IMR-90 (cell line): ENCODE results near the gene IFNK. TPM values are rescaled to one million over a fixed set of nuclear protein-coding genes. Genes with fewer than 3 reads are reported as not detected.
A peak's percentile ranks its signal among the peaks of the same experiment; 100 is the strongest.

Experiments used
- ATAC-seq: fragments of 200-7000 bp; cut with Tn5 transposase; 2 replicates; pipeline ENCODE4 v1.9.1; 2020; ENCODE audit warnings: low read depth, mild to moderate bottlenecking, moderate library complexity
- BruUV-seq: library from RNA; stranded (reverse); fragments of 400-500 nt; replicated peaks from 2 replicates; lab custom pipeline; 2021; lab: Mats Ljungman, UMichigan
- CTCF ChIA-PET: fragments of 300-600 bp; formaldehyde crosslinking; extraction: SDS; loops from one replicate; lab custom pipeline; 2021; ENCODE audit warnings: antibody characterized with exemption; lab: Yijun Ruan, JAX
- POLR2A ChIA-PET: fragments of 300-600 bp; sonication (Branson Sonifier 250); formaldehyde crosslinking; loops from one replicate; lab custom pipeline; 2022; ENCODE audit warnings: antibody characterized with exemption; ENCODE audit not compliant: unreplicated experiment; lab: Charles Lee
- DNase-seq: peaks from one replicate; pipeline ENCODE4 v3.0.0; 2013
- H2AFZ ChIP-seq: replicated peaks from 2 replicates; pipeline ENCODE3; 2013; ENCODE audit warnings: low read length, mild to moderate bottlenecking; ENCODE audit not compliant: poor library complexity
- H2AK5ac ChIP-seq: 2 replicates; pipeline ENCODE4 v1.6.1; 2013; ENCODE audit warnings: low read depth, low read length, inconsistent platforms
- H2AK9ac ChIP-seq: replicated peaks from 2 replicates; pipeline ENCODE3; 2013; ENCODE audit warnings: mild to moderate bottlenecking, low read depth, low read length, moderate library complexity; ENCODE audit not compliant: poor library complexity
- H2BK120ac ChIP-seq: 2 replicates; pipeline ENCODE4 v1.6.1; 2013; ENCODE audit warnings: low read depth, low read length, inconsistent platforms
- H2BK15ac ChIP-seq: 3 replicates; pipeline ENCODE4 v1.6.1; 2013; ENCODE audit warnings: low read depth, low read length, inconsistent platforms
- H2BK20ac ChIP-seq: 2 replicates; pipeline ENCODE4 v1.6.1; 2013; ENCODE audit warnings: low read depth, mild to moderate bottlenecking, inconsistent platforms, low read length, moderate library complexity
- H2BK5ac ChIP-seq: 2 replicates; pipeline ENCODE4 v1.6.1; 2013; ENCODE audit warnings: mild to moderate bottlenecking, low read depth, low read length, inconsistent platforms; ENCODE audit not compliant: poor library complexity, severe bottlenecking
- H3K14ac ChIP-seq: replicated peaks from 2 replicates; pipeline ENCODE4 v1.6.1; 2013; ENCODE audit warnings: low read depth, low read length, inconsistent platforms
- H3K18ac ChIP-seq: 2 replicates; pipeline ENCODE4 v1.6.1; 2013; ENCODE audit warnings: low read depth, low read length, control low read depth
- H3K23ac ChIP-seq: 2 replicates; pipeline ENCODE4 v1.6.1; 2013; ENCODE audit warnings: low read depth, low read length, inconsistent platforms
- H3K27ac ChIP-seq: 2 replicates; pipeline ENCODE4 v1.5.1; 2013; ENCODE audit warnings: mild to moderate bottlenecking, control low read depth, low read length; ENCODE audit not compliant: insufficient read depth
- H3K27me3 ChIP-seq: 2 replicates; pipeline ENCODE4 v1.6.1; 2013; ENCODE audit warnings: low read length; ENCODE audit not compliant: control insufficient read depth, insufficient read depth
- H3K36me3 ChIP-seq: 2 replicates; pipeline ENCODE4 v1.6.1; 2013; ENCODE audit warnings: low read length, mixed read lengths; ENCODE audit not compliant: control insufficient read depth, insufficient read depth
- H3K4ac ChIP-seq: 2 replicates; pipeline ENCODE4 v1.6.1; 2013; ENCODE audit warnings: low read depth, low read length, inconsistent platforms
- H3K4me1 ChIP-seq: 2 replicates; pipeline ENCODE4 v1.6.1; 2013; ENCODE audit warnings: low read length, mixed read lengths; ENCODE audit not compliant: control insufficient read depth, insufficient read depth
- H3K4me2 ChIP-seq: 2 replicates; pipeline ENCODE4 v1.6.1; 2013; ENCODE audit warnings: low read depth, mild to moderate bottlenecking, control low read depth, low read length, moderate library complexity
- H3K4me3 ChIP-seq: 2 replicates; pipeline ENCODE4 v1.5.1; 2013; ENCODE audit warnings: low read depth, mild to moderate bottlenecking, control low read depth, low read length, moderate library complexity; ENCODE audit not compliant: insufficient read depth
- H3K56ac ChIP-seq: 2 replicates; pipeline ENCODE4 v1.6.1; 2013; ENCODE audit warnings: low read length, inconsistent platforms; ENCODE audit not compliant: insufficient read depth; ENCODE audit errors: extremely low read depth
- H3K79me1 ChIP-seq, 2 experiments: 2 replicates each; pipeline ENCODE4 v1.6.1; 2013; ENCODE audit warnings: low read length in 2 of 2, inconsistent platforms in 1 of 2, low read depth in 1 of 2
- H3K9ac ChIP-seq: 2 replicates; pipeline ENCODE4 v1.6.1; 2013; ENCODE audit warnings: low read depth, low read length, control low read depth
- H3K9me1 ChIP-seq: 2 replicates; pipeline ENCODE4 v1.6.1; 2013; ENCODE audit warnings: low read length, inconsistent platforms; ENCODE audit not compliant: insufficient read depth
- H3K9me3 ChIP-seq: 2 replicates; pipeline ENCODE4 v1.6.1; 2013; ENCODE audit warnings: low read length; ENCODE audit not compliant: control insufficient read depth, insufficient read depth
- H4K20me1 ChIP-seq: 2 replicates; pipeline ENCODE4 v1.6.1; 2013; ENCODE audit warnings: low read length, inconsistent platforms; ENCODE audit not compliant: insufficient read depth
- H4K5ac ChIP-seq: 2 replicates; pipeline ENCODE4 v1.6.1; 2013; ENCODE audit warnings: mild to moderate bottlenecking, low read depth, low read length, control low read depth
- H4K8ac ChIP-seq, 2 experiments: 2 replicates each; pipeline ENCODE4 v1.6.1; 2013; ENCODE audit warnings: low read depth in 2 of 2, low read length in 2 of 2, control low read depth in 1 of 2, inconsistent platforms in 1 of 2
- H4K91ac ChIP-seq: 2 replicates; pipeline ENCODE4 v1.6.1; 2013; ENCODE audit warnings: low read depth, low read length, inconsistent platforms; ENCODE audit not compliant: insufficient read depth
- CEBPB ChIP-seq: IDR thresholded peaks from 2 replicates; pipeline ENCODE4 v1.6.1; 2012; ENCODE audit warnings: low read depth, low read length, improper control_type of control experiment
- CTCF ChIP-seq: conservative IDR thresholded peaks from 2 replicates; pipeline ENCODE4 v1.5.1; 2012; ENCODE audit warnings: mild to moderate bottlenecking, low read depth, low read length, improper control_type of control experiment
- SMC3 ChIP-seq: fragments of 150-350 bp; IDR thresholded peaks from 2 replicates; pipeline ENCODE4 v1.6.1; 2016; ENCODE audit warnings: low read depth, mild to moderate bottlenecking, antibody characterized with exemption, low read length, moderate library complexity
- WGBS, 2 experiments: methylation state at CpG; one replicate each; pipeline versions ENCODE4 v1.1.5 to v1.1.7; 2013; ENCODE audit warnings: missing lambda C conversion rate in 2 of 2; ENCODE audit not compliant: insufficient read length in 1 of 2; ENCODE audit errors: extremely low coverage in 2 of 2; 5-methylcytosine and 5-hydroxymethylcytosine counted together
- dilution Hi-C: fragments of 300-500 bp; cut with HindIII; formaldehyde crosslinking; loops from one replicate; pipeline ENCODE4 v1.14.3; 2018; ENCODE audit warnings: low sequenced_read_pairs; ENCODE audit not compliant: unreplicated experiment
- in situ Hi-C: fragments of 300-500 bp; cut with MboI; formaldehyde crosslinking; loops from 3 replicates; pipeline ENCODE4 v1.14.3; 2019; ENCODE audit warnings: low sequenced_read_pairs, inconsistent platforms, mixed read lengths
- intact Hi-C: fragments of 100-400 bp; cut with micrococcal nuclease; formaldehyde crosslinking; loops from 2 replicates; pipeline ENCODE4 v1.10.0; 2022
- polyA plus RNA-seq, 3 experiments: library from polyadenylated mRNA; depleted of rRNA; stranded (reverse); fragments of >200 nt; gene quantifications; 2 replicates each; pipeline ENCODE4 v1.2.3, GENCODE V29; 2012; ENCODE audit warnings: low replicate concordance in 1 of 3
- total RNA-seq: library from RNA; depleted of rRNA; stranded (reverse); fragments of >200 nt; gene quantifications from 2 replicates; pipeline ENCODE4 v1.2.3, GENCODE V29; 2012

IFNK gene
- total and polyA plus RNA-seq, 2 of the 4 experiments (the other 2 are of a cell fraction): not detected

GRCh38 chr9:27528886-27529315 is 4.8 kb downstream of the IFNK start:
- Histone ChIP-seq H3K9me1 (no peaks in the 10 kb centered on the region), H4K5ac (no peak overlapping the region), H2AK9ac (no peak overlapping the region), H4K20me1 (no peaks in the 10 kb centered on the region), H2BK15ac (no peak overlapping the region), H3K56ac (no peak overlapping the region), H2AFZ (peak overlapping the region; percentile 85), H3K79me1 (no peaks in the 10 kb centered on the region), H3K23ac (peak overlapping the region; percentile 60; the same call in 1 of the 2 replicates), H3K27me3 (peaks cover 32% of the 10 kb centered on the region), H4K8ac (no peak overlapping the region), H2BK120ac (no peak overlapping the region), H3K4me2 (peak overlapping the region; percentile 97), H2AK5ac (no peak overlapping the region), H4K91ac (no peak overlapping the region), H2BK5ac (no peak overlapping the region), H3K14ac (no peak overlapping the region), H3K9ac (no peak overlapping the region; the same call in 1 of the 2 replicates), H3K27ac (no peak overlapping the region), H3K18ac (no peak overlapping the region), H3K36me3 (no peaks in the 10 kb centered on the region), H3K9me3 (no peaks in the 10 kb centered on the region), H2BK20ac (no peak overlapping the region), H3K4me1 (no peaks in the 10 kb centered on the region), H3K4me3 (peak overlapping the region; percentile 57), H3K4ac (no peak overlapping the region)
- no peak for ATAC-seq
- dilution Hi-C loops (no loop called here), intact Hi-C loops (loop anchor here (1.0 kb wide), 1 partner anchor 196 kb away; no protein-coding TSS in a partner anchor), in situ Hi-C loops (loop anchor here (5.0 kb wide), 1 partner anchor 197 kb away; no protein-coding TSS in a partner anchor)
- TF ChIP-seq CEBPB (no peak), CTCF (no peak), SMC3 (no peak)
- ChIA-PET POLR2A (no interaction called here), CTCF (interaction anchor here (0.6 to 2.9 kb wide), 8 partner anchors 11 to 196 kb away, joined by 3 to 16 read pairs (median 3); no protein-coding TSS in a partner anchor)
- DNase-seq: no peak
- 0% methylated on average over 1 of the region's 25 CpGs; no CpG with 5 or more reads in 1 of the 2 experiments for WGBS, 2 experiments
- no TSS peak for BruUV-seq
